Progenitor cell of endocrine pancreas (in vitro differentiated cells): ENCODE results near the gene AFG1L. TPM values are rescaled to one million over a fixed set of nuclear protein-coding genes. Genes with fewer than 3 reads are reported as not detected.

Experiments
- DNase-seq: peaks from one replicate; pipeline ENCODE4 v3.0.0; 2021; ENCODE audit warnings: low spot score; ENCODE audit not compliant: unreplicated experiment
- H3K27ac Mint-ChIP-seq: 2 replicates; pipeline ENCODE4 v1.8.0; 2021; ENCODE audit warnings: mild to moderate bottlenecking, moderate library complexity, mixed read lengths
- H3K27me3 Mint-ChIP-seq: 2 replicates; pipeline ENCODE4 v1.8.0; 2021; ENCODE audit warnings: mixed read lengths
- H3K36me3 Mint-ChIP-seq: 2 replicates; pipeline ENCODE4 v1.8.0; 2022; ENCODE audit warnings: mixed read lengths; ENCODE audit not compliant: insufficient read depth
- H3K4me1 Mint-ChIP-seq: 2 replicates; pipeline ENCODE4 v1.8.0; 2021; ENCODE audit warnings: low read depth, mixed read lengths
- H3K4me3 Mint-ChIP-seq: 2 replicates; pipeline ENCODE4 v1.8.0; 2021; ENCODE audit warnings: low read depth, mild to moderate bottlenecking, moderate library complexity, mixed read lengths
- H3K9me3 Mint-ChIP-seq: 2 replicates; pipeline ENCODE4 v1.8.0; 2021; ENCODE audit warnings: low read depth, mixed read lengths
- CTCF ChIP-seq: fragments of 200-600 bp; sonication (generic); IDR thresholded peaks from one replicate; pipeline ENCODE4 v1.5.0; 2021; ENCODE audit warnings: antibody characterized with exemption, mild to moderate bottlenecking; ENCODE audit not compliant: unreplicated experiment
- total RNA-seq: library from RNA; stranded (reverse); gene quantifications from 2 replicates; pipeline ENCODE4 v1.2.1, GENCODE V29; 2021

Gene AFG1L
- total RNA-seq, 1 donor from 2014 or later, result 9.6 TPM

DNA sequence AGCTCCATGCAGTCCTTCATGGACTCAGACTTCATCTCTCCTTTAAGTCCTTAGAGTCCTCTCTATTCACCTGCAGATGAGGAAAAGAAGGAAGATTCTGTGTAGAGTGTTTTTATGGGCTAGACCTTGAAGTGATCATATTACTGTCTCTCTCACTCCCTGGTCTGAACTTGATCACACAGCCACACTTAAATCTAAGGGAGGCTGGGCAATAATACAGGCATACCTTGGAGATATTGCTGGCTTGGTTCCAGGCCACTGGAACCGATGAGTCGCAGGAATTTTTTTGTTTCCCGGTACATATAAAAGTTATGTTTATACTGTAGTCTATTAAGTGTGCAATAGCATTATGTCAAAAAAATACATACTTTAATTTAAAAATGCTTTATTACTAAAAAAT lies 206.7 kb downstream of the AFG1L start:
- H3K27me3 Mint-ChIP-seq, result no peaks in the 10 kb centered on the region
- no peak overlapping the region for H3K27ac Mint-ChIP-seq
- no peak for DNase-seq
- no peaks in the 10 kb centered on the region for H3K9me3 Mint-ChIP-seq
- H3K4me1 Mint-ChIP-seq, result no peaks in the 10 kb centered on the region
- peaks cover 2% of the 10 kb centered on the region for H3K36me3 Mint-ChIP-seq
- no peak for TF ChIP-seq CTCF
- H3K4me3 Mint-ChIP-seq, result no peak overlapping the region

DNA sequence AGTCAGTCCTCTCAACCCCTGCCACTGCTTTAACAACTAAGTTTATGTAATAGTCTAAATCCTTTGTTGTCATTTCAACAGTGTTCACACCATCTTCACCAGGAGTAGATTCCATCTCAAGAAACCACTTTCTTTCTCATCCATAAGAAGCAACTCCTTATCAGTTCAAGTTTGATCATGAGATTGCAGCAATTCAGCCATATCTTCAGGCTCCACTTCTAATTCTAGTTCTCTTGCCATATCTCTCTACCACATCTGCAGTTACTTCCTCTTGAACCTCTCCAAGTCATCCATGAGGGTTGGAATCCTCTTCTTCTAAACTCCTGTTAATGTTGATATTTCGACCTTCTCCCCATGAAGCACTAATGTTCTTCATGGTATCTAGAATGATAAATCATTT lies 208.0 kb downstream of the AFG1L start:
- no peak for TF ChIP-seq CTCF
- no peak overlapping the region for H3K4me3 Mint-ChIP-seq

GRCh38 chr6:108507316-108507715 lies 212.5 kb downstream of the AFG1L start:
- TF ChIP-seq CTCF, result no peak
- no peak overlapping the region for H3K27ac Mint-ChIP-seq
- H3K4me1 Mint-ChIP-seq, result no peaks in the 10 kb centered on the region
- peaks cover 5% of the 10 kb centered on the region for H3K36me3 Mint-ChIP-seq
- H3K9me3 Mint-ChIP-seq, result no peaks in the 10 kb centered on the region
- H3K27me3 Mint-ChIP-seq, result no peaks in the 10 kb centered on the region
- no peak overlapping the region for H3K4me3 Mint-ChIP-seq
- DNase-seq, result no peak

More for the DNA sequence above, 208.0 kb downstream of the AFG1L start:
- H3K27ac Mint-ChIP-seq, result no peak overlapping the region
- no peaks in the 10 kb centered on the region for H3K4me1 Mint-ChIP-seq
- no peak for DNase-seq
- no peaks in the 10 kb centered on the region for H3K9me3 Mint-ChIP-seq
- H3K36me3 Mint-ChIP-seq, result peaks cover 2% of the 10 kb centered on the region
- no peaks in the 10 kb centered on the region for H3K27me3 Mint-ChIP-seq

DNA sequence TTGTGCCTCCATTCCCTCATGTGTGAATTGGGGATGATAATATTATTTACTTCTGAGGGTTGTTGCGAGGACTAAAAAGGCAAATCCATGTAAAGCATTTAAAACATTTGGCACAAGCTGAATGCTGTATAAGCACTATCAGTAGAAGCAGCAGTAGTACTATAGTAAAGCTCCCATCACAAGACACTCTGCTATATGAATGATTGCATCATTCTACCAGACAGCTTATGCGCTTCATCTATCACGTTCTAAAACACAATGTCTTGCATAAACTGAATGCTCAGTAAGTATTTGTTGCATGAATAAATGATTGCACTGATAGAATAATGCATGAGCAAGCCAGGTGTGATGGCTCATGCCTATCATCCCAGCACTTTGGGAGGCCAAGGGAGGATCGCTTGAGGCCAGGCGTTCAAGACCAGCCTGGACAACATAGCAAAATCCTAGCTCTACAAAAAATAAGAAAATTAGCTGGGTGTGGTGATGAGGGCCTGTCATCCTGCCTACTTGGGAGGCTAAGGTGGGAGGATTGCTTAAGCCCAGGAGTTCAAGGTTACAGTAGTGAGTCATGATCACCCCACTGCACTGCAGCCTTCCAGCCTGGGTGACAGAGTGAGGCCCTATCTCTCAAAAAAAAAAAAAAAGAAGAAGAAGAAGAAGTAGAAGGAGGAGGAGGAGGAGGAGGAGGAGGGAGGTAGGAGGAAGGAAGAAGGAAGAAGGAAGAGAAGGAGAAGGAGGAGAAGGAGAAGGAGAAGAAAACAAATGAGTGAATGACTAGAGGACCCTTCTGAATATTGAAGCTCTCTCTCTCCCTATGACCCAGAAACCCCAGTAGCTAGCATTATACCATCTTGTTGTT lies 215.8 kb downstream of the AFG1L start:
- no peaks in the 10 kb centered on the region for H3K27me3 Mint-ChIP-seq
- no peak overlapping the region for H3K27ac Mint-ChIP-seq
- H3K36me3 Mint-ChIP-seq, result peaks cover 18% of the 10 kb centered on the region
- TF ChIP-seq CTCF, result no peak
- DNase-seq, result no peak
- H3K9me3 Mint-ChIP-seq, result peaks cover 9% of the 10 kb centered on the region
- H3K4me3 Mint-ChIP-seq, result no peak overlapping the region
- no peaks in the 10 kb centered on the region for H3K4me1 Mint-ChIP-seq

GRCh38 chr6:108518714-108519576 lies 224.1 kb downstream of the AFG1L start:
- H3K4me3 Mint-ChIP-seq, result no peak overlapping the region
- no peak overlapping the region for H3K27ac Mint-ChIP-seq
- peak; percentile 56 for TF ChIP-seq CTCF
- no peaks in the 10 kb centered on the region for H3K4me1 Mint-ChIP-seq
- H3K27me3 Mint-ChIP-seq, result no peaks in the 10 kb centered on the region
- H3K9me3 Mint-ChIP-seq, result peaks cover 3% of the 10 kb centered on the region
- peaks cover 4% of the 10 kb centered on the region for H3K36me3 Mint-ChIP-seq
- no peak for DNase-seq
